NCI-H2196 treated with DMSO at 0.1 percent for 48 hours (cell line): ENCODE data around the gene LAMP1.
"Not testable (repeated sequence)": the region's sequence is repeated elsewhere in the genome, so short reads cannot be mapped to it uniquely, and the experiment has no call there.

Source experiments
- DNase-seq: peaks from one replicate; lab custom pipeline; 2025; ENCODE audit not compliant: unreplicated experiment; lab: John Stamatoyannopoulos, UW

Gene LAMP1

DNA sequence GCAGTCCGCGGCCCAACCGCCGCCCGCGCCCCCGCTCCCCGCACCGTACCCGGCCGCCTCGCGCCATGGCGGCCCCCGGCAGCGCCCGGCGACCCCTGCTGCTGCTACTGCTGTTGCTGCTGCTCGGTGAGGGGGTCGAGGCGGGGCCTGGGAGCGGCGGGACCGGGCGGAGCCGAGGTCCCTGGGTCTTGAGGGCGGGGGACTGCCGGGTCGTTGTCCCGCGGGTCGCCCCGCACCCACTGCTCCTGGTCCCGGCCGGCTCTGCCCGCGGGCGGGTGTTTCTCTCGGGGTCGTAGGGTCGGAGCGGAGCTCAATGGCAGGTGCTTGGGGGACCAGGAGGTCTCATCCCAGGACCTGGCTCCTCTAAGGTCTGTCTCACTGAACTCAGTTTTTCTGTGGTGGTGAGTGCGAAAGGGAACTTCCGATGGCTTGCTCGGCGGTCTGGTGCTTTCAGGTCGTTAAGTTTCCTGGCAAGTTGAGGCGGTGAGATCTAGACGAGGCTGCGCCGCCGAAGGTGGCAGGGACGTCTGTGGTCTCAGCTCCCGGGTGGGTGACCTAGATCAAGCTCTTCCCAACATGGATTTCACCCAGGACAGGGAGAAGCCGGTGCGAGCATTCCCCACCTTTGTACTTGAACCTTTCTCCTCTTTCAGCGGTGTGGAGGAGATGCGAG is 467 bp downstream of the LAMP1 start:
- no peak for DNase-seq

DNA sequence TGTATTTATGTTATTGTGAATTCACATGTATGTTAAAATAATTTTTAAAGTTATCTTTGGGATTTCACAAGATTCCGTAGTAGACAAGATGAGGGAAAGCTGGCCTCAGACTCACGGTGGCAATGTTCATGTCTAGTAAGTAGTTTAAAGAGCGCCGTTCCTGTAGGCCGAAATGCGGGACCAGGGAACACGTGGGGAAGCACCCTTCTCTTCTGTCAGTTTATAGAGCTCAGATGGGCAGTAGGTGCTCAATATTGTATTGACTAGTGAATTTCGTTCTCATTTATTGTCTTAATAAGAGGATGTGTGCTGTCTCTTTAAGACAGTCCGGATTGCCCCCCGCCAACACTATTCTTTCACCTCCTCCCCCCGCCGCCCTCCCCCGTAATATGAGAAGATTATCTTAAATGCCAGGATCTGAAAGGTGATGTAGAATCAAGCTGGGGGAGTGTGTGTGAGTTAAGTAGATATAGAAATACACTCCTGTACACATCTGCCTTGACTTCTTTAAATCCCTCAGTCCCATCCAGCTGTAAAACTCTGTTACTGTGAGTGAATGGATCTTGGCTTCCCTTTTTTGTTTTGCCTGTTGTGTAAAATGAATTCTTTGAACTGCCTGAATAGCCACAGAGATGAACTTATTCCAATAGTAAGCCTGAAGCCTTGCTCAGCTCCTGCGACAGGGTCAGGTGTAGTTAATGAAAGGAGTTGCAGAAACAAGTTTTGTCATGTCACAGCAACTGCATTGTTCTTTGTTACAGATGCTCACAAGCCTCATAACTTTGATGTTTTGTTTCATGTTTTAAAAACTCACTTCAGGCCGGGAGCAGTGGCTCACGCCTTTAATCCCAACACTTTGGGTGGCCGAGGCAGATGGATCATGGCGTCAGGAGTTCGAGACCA is 1.3 kb downstream of the LAMP1 start:
- DNase-seq = no peak

DNA sequence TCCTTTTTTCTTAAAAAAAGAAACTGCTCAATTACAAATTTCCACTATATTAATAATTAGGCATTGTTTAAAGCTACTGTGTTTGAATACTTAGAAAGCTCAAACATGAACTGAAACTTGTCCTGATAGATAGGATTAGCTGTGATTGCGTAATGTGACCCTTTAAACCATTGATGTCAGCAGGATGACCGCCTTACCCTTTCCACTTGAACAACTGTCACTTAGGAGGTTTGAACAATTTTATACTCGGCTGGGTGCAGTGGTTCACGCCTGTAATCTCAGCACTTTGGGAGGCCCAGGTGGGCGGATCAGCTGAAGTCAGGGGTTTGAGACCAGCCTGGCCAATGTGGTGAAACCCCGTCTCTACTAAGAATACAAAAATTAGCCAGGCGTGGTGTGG is 2.9 kb downstream of the LAMP1 start:
- DNase-seq = no peak

DNA sequence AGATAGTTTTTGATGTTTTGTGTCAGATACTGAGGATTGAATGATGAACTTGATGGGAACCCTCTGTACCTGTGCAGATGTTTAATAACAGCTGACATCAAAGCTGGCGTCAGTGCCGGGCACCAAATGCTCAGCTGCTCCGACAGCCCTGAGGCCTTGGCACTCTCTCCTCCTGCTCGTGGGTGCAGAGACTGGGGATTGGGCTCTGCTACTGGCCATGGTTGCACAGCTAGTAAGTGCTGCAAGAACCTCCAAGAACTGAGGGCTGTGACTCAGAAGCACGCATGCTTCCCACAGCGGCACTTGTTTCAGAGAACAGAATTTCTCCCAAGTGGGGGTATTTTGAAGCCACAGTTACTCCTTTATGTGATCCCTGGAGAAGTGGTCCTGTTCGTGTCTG is 5.9 kb downstream of the LAMP1 start:
- no peak for DNase-seq

DNA sequence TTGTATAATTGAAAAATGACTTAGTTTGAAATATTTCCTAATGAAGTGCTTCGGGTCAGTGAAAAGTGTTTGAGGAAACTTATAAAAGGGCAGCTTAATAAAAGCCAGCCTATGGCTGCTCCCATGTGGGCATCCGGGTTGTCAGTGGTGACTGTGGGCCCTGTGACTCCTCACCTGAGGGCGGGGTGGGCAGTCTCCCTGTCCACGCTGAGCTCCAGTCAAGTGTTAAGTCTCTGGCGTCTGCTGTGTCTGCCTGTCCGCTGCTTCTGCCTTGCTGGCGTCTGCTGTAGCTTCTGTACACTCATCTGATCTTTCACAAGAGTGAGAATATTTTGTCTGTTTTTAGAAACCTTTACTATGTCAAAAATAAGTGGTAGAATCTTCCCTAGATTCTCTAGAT is 7.1 kb downstream of the LAMP1 start:
- DNase-seq = no peak

DNA sequence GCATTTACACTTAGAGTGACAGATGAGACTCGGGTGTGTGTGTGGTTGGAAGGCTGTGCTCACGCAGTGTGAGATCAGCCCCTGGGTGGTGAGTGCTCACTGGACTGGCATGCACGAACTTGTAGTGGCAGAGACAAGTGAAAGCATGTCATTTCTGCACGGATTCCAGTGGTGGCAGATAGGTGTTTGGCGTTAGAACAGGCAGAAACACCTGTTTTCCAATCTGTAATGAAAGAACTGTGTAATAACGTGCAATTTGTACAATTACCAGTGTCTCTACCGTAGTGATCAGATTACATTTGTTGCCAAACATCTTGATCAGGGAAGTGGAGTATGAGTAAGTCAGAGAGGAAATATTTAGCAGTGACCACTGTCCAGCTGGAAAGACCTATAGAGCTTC is 8.2 kb downstream of the LAMP1 start:
- no peak for DNase-seq

DNA sequence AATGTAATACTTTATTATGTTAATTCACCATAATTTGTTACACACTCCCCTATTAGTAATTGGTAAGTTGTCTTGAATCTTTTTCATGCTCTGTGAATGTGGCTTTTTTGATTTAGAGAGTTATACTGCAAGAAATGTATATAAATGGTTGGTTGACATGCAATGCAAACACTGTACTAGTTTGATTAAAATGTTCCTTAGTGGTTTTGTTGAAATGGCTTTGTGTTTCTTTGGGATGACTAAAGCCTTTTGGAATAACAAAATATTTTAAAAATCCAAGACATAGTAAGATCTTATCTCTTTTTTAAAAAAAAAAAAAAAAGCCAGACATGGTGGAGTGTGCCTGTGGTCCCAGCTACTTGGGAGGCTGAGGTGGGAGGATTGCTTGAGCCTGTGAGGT is 10.5 kb downstream of the LAMP1 start:
- no peak for DNase-seq

DNA sequence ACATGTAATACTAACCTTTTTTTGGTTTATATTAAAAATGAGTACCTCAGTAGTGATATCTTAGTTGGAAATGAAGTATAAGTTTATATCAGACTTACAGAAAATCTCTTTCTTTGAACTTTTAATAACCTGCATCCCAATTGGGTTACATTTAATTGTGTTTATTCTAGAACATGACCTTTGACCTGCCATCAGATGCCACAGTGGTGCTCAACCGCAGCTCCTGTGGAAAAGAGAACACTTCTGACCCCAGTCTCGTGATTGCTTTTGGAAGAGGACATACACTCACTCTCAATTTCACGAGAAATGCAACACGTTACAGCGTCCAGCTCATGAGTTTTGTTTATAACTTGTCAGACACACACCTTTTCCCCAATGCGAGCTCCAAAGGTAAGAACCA is 12.4 kb downstream of the LAMP1 start:
- DNase-seq = no peak

DNA sequence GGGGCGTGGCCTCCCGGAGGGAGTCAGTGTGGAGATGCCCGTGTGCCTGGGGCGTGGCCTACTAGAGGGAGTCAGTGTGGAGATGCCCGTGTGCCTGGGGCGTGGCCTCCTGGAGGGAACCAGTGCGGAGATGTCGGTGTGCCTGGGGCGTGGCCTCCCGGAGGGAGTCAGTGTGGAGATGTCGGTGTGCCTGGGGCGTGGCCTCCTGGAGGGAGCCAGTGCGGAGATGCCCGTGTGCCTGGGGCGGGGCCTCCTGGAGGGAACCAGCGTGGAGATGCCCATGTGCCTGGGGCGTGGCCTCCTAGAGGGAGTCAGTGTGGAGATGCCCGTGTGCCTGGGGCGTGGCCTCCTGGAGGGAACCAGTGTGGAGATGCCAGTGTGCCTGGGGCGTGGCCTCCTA is 17.1 kb downstream of the LAMP1 start:
- DNase-seq = not testable (repeated sequence)

DNA sequence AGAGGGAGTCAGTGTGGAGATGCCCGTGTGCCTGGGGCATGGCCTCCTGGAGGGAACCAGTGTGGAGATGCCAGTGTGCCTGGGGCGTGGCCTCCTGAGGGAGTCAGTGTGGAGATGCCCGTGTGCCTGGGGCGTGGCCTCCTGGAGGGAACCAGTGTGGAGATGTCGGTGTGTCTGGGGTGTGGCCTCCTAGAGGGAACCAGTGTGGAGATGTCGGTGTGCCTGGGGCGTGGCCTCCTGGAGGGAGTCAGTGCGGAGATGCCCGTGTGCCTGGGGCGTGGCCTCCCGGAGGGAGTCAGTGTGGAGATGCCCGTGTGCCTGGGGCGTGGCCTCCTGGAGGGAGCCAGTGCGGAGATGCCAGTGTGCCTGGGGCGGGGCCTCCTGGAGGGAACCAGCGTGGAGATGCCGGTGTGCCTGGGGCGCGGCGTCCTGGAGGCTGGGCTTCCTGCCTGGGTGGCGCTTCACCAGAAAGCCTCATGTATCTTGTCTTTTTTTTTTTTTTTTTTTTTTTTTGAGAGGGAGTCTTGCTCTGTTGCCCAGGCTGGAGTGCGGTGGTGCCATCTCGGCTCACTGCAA is 17.9 kb downstream of the LAMP1 start:
- DNase-seq = not testable (repeated sequence)

DNA sequence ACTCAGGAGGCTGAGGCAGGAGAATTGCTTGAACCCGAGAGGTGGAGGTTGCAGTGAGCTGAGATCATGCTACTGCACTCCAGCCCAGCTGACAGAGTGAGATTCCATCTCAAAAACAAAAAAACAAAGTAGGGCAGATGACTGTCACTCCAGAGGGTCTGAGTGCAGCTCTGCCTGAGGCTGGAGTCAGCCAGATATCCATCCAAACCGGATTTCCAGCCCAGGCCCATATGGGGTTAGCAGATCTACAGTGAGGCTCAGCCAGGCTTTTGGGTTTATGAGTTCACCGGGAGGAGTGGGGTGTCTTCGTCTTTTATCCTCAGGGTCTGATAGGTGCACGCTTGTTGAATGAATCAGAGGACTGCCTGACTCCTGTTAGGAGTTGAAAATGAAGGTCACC is 19.0 kb downstream of the LAMP1 start:
- no peak for DNase-seq

DNA sequence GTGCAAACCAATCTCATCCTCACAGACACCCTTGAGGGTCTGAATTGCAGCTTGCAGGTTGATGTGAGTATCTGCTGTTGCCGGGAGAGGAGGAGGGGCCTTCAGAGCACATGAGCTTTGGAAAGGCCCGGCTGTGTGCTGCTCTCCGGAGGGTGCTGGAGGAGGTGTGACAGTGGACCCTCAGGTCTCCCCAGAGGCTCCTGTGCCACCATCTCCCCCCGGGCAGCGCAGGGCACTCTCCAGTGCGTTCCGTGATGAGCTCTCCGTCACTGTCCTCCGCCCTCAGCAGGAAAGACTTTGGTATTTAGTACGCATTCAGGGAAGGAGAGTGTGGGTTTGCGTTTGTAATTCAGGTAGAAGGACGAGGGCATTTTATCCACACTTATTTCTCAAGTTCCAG is 20.0 kb downstream of the LAMP1 start:
- no peak for DNase-seq

DNA sequence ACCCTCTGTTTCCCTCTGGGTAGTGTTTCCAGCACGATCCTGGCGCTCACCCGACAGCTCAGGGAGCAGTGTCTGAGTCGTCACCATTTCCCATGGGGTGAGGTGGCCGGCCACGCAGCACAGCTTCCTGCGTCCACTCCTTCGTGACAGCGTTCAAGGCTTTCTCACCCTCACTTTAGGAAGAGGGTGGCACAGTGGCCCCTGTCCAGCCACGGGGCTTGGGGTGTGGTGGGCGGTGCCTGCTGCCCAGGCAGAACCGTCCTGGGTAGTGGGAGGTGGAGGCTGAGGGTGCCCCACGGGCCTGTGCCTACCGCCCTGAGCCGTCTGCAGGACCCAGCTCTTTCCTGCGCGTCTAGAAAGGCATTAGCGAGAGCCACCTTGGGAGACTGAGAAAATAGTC is 21.9 kb downstream of the LAMP1 start:
- DNase-seq = no peak

DNA sequence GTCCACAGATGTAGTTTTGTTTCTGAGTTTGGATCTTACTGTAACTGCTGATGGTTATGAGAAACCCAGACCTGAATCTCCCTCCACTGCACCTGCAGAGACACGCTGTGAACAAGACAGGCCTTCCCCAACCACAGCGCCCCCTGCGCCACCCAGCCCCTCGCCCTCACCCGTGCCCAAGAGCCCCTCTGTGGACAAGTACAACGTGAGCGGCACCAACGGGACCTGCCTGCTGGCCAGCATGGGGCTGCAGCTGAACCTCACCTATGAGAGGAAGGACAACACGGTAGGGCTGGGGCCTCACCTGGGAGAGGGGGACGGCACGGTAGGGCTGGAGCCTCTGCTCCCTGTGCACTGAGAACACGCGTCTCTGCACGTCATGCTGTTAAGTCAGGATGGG is 22.3 kb downstream of the LAMP1 start:
- no peak for DNase-seq

DNA sequence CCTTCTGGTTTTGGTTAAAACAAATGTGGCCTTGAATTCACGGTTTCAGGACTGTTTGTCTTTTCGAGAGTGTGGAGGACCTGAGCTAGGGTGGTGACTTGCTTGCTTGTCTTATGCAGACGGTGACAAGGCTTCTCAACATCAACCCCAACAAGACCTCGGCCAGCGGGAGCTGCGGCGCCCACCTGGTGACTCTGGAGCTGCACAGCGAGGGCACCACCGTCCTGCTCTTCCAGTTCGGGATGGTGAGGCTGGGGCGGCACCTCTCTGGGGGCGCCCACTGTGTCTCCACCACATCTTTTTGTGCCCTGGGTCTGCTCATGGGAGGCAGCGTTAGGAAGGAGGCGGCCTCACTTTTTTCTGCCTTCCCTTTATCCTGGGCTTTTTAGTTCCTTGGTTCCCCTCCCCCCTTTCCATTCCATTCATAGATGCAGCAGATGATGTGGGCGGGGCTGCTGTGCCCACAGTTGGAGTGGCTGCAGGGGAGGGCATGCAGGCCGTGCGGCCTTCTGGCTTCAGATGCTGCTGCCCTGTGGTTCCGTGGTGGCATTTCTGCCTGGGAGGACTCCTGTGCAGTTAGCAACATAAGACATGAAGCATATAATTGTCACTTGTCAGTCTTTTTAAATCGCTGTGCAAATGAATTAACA is 23.3 kb downstream of the LAMP1 start:
- no peak for DNase-seq

DNA sequence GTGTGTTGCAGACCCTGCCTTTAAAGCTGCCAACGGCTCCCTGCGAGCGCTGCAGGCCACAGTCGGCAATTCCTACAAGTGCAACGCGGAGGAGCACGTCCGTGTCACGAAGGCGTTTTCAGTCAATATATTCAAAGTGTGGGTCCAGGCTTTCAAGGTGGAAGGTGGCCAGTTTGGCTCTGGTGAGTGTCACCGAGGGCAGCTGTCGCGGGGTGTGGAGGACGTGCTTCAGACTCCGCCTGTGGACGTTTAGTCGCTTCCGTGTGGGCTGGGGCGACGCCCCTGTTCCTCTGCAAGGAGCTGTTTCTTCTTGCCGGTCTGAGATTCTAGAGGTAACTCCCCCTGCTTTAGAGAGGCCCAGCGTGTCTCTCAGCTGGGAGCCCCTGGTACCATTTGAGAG is 24.5 kb downstream of the LAMP1 start:
- DNase-seq = no peak

DNA sequence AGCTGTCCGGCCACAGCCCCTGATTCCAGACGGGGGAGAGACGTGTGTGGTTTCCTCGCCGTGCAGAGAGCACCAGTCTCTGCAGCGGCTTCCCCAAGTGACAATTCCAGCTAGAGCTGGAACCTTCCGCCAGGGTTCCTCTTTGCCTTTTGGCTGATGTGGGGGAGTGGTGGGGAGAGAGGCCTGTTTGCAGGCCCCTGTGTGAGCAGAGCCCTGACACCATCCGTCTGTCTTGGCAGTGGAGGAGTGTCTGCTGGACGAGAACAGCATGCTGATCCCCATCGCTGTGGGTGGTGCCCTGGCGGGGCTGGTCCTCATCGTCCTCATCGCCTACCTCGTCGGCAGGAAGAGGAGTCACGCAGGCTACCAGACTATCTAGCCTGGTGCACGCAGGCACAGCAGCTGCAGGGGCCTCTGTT is 25.0 kb downstream of the LAMP1 start:
- no peak for DNase-seq

DNA sequence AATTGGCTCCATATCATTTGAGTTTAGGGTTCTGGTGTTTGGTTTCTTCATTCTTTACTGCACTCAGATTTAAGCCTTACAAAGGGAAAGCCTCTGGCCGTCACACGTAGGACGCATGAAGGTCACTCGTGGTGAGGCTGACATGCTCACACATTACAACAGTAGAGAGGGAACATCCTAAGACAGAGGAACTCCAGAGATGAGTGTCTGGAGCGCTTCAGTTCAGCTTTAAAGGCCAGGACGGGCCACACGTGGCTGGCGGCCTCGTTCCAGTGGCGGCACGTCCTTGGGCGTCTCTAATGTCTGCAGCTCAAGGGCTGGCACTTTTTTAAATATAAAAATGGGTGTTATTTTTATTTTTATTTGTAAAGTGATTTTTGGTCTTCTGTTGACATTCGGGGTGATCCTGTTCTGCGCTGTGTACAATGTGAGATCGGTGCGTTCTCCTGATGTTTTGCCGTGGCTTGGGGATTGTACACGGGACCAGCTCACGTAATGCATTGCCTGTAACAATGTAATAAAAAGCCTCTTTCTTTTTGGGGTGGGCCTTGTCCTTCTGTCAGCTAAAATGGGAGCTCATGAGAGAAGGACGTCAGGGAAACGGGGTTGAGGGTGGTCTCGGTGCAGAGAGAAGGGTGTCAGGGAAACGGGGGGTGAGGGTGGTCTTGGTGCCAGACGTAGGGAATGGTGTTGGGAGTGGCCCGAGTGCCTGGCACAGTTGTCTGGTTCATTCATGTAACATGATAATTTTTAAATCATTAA is 26.0 kb downstream of the LAMP1 start:
- DNase-seq = no peak

DNA sequence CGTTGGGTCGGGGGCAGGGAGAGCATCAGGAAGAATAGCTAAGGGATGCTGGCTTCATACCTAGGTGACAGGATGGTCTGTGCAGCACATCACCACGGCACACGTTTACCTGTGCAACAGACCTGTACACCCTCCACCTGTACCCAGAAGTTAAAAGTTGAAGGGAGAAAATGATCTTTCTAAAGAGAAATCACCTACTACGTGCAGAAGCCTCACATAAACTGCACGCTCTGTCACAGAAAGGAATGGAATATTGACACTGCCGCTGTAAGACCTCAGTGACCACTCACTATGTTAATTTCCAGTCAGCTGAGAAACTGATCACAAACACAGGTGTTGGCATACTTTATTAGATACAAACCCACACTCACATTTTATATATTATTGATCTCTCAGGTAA is 26.8 kb downstream of the LAMP1 start:
- no peak for DNase-seq

DNA sequence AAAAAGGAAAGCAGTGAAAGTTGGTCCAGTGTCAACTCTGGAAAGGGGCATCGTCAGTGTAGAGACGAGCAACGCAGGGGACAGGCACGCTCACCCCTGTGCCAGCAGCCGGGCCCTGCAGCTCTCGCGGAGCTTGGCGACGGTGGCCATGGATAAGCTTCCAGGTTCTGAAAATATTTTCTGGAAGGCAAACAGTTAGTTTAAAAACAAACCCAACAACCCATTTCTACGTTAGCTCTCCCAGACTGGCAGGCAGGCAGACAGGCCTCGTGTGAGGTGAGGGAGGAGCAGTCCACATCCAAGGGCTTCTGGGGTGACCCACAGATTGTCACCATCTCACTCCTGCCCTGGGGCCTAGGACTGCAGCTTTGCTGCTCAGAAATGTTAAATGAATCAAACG is 27.4 kb downstream of the LAMP1 start:
- no peak for DNase-seq

DNA sequence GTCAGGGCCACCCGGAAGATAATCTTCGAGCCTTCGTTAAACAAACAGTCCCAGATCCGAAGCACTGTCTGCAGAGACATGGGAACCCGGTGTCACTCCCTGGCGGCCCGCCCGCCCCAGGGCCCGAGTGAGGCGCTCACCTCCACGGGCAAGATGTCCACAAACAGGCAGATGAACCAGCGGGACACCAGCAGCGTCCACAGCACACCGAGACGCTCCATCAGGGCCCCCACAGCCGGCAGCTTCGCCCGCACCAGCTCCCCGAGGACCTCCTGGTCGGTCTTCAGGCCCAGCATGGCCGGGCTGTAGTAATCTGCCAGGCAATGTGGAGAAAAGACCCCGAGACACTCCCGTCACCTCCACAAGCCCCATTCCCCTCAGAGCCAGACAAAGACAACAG is 28.7 kb downstream of the LAMP1 start:
- no peak for DNase-seq
